ENCODE results near the gene ALDOA.
"Not testable (repeated sequence)": the region's sequence is repeated elsewhere in the genome, so short reads cannot be mapped to it uniquely, and the experiment has no call there.

The ALDOA gene

DNA sequence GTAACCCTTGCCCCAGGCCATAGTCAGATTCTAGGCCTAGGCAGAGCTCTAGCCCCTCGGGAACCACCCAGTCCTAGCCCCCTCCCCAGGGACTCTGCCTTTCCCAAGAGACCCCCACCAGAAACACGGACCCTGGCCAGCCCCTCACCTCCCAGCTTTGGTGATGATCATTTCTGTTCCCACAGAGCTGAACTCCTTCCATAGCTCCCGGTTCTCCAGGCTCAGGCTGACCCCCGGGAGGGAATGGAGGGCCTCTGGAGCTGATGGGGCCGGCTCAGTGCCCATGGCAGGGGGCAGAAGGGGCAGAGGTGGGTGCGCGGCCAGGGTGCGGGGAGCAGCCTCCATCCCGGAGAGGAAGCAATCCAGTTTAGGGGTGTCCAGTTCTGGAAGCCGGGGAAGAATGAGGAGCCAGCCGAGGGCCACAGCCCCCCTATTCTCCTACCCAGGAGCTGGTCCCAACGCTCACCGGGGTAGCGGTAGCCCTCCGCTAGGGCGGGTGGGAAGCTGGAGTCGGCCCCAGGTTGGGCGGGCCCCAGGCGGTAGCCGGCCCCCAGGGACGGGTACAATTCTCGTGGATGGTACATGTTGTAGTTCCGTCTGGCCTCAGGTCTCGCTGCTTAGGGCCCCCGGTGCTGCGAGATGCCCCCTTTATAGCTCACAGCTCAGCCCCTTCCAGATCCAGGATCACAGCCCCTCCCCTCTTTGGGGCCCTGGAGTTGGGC, 25.2 kb downstream of the ALDOA start:
- DNase-seq (ENCODE audit: low read depth, low spot score): no peak

DNA sequence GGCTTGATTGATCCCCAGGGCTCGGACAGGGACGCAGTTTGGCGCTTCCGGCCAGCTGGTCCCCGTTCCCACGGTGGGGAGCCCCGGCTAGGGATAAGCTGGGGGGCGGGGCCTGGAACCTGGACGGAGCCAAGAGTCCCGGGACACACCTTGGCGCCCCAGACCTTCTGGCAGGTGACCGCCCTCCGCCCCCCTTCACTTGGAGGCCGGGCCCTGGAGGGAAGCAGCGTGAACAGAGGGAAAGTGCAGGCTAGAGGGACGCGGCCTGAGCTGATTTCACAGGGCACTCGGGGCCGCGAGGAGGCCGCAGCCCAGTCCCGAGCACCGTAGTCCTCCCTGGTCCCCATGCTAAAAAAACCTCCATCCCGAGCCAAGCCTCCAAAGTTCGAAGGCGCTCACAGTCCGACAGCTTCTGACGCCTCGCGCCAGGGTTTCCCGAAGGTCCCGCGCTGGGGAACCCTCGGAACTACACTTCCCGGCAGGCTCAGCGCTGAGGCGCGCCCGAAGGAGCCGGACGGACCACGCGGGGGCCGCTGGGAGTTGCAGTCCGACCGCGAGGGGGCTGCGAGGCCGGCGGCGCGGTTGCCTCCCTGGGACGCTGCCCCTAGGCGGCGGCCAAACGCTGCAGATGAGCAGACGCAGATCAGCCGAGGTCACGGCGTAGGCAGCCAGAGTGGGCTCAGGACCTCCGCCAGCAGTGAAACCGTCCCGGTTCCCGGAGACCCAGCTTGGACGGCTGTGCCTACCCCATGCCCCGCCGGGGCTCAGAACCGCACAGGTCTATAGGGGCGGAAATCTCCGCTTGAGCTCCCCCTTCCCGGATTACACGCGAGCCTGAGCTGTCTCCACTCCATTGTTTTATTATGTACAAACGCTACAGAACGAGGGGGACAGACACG, 26.2 kb downstream of the ALDOA start, which contains the start of gene TBX6:
Gene TBX6 (minus strand): TSS at position 451 of the 899 bp plus-strand sequence. CDS start 731 bp downstream, outside the sequence.
- peak; percentile 89 for DNase-seq (ENCODE audit: low read depth, low spot score)

DNA sequence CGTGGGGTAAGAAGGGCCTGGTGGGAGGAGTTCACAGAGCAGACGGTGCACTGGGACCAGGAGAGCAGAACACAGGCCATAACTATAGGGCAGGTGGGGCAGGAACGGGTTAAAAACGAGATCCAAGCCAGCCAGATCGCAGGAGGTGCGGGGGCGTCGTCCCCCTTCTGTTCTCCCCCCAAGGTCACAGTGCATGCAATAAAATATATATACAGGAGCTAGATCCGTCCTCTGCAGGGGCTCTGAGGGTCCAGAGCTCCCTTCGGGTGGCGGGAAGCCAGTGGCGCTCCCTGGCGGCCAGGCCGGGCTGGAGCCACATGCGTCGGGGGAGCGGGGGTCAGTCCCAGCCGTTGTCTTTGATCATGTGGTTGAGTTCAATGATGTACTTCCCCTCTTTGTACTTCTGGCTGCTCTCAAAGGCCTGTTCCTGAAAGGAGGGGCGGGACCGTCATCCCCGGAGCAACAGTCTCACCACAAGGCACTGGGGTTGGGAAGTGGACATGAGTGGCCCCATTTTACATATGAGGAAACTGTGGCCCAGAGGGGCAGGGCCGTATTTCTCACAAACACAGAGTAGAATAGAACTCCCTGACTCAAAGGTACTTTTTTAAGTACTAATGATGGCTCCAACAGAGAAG, 26.9 kb downstream of the ALDOA start:
- DNase-seq (ENCODE audit: low read depth, low spot score): peak; percentile 26

DNA sequence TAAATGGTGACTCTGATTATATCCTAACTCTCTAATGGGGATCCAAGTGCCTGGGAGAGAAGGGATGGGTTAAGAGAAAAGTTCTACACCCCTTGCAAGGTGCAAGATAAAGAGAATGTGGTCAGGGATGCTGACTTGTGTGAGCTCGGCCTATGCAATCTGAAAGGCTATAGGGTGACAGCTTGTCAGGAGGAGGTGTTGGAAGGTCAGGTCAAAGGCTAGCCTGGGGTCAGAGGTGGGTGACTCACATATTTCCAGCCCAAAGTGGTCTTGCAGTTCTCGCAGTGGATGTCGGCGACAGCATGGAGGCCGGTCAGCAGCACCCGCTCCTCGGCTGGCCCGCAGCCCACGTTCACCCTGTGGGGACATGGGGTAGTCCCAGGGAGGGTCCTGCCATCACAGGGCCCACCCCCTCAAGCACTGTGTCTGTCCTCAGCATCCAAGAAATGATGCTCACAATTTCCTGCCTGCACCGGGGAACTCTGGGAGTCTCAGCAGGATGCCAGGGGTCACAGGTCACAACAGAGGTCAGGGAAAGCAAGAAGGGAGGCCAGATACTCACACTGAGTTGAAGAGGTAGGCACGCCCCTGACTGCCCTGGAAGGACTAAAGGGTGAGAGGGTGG, 29.1 kb downstream of the ALDOA start:
- DNase-seq (ENCODE audit: low read depth, low spot score): no peak

DNA sequence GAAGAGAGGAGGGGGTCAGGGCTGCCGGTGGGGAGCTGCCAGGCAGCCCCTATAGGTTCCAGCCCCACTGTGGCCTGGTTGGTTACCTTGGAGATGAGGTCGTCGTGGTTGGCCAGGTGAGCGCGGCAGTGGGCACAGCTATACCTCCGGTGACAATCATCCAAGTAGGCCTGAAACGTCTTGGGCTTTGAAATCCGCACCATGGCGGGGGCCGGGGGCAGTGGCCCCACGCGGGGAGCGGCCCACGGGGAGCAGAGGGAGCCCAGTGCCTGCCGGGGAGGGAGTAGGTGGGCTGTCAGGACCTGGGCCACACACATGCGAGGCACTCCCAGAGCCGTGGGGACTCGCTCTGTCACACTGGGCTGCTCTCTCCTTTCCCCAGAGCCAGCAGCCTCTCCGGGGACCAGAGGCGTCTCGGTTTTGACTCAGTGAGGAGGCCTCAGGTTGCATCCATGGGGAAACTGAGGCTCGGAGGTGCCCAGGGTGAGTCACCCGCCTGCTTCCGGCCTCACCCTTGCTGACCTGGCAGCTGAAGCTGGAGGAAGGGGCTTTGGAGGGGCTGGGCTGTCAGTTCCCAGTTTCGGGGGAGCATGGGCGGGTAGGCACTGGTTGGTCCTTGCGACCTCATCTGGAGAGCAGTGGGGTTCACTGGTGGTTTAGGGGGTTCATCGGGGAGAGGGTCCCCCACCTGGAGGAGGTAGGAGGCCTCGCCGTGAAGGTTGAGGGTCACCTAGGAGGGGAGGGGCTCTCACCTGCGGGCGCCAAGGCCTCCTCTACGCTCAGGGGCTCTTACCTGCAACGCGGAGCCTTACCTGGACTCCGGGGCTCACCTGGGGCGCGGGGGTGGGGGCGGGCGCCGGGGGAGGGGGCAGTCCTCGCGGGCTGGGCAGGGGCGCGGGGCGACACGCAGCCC, 29.9 kb downstream of the ALDOA start:
- DNase-seq (ENCODE audit: low read depth, low spot score): no peak

DNA sequence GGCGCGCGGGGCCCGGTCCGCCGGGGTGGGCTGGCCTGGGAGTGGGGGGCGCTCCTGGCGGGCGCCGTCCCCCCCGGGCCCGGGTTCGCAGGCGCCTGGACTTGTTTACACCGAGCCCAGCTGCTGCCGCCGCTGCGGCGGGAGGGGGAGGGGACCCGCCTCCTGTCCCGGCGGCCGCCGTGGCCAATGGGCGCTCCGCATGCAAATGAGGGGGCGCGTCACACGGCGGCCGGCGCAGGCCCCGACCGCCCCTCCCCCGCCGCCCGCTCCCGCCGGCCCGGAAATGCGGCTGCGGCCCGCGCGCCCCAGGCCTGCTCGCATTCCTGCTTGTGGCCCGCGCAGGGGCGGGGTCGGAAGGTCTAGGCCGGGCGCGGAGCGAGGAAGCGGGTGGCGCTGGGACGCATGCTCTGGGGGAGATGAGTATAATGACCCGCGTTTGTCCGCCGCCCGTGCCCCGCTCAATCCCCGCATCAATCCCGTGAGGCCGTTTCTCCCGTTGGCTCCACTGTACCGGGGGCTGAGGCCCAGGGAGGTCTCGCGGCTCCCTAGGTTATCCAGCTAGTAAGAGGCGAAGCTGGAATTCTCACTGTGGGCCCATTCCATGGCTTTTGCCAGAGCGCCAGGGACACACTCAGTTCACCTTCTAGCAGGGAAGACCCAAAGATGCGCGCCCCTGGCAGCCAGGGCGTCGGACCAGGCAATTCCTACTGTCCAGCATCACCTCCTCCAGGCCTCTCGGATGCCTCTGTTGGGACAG, 30.7 kb downstream of the ALDOA start, which contains the start of gene YPEL3:
Gene YPEL3 (minus strand): TSS at position 109 of the 757 bp plus-strand sequence. CDS start 731 bp downstream, outside the sequence.
- DNase-seq (ENCODE audit: low read depth, low spot score): peak; percentile 76

DNA sequence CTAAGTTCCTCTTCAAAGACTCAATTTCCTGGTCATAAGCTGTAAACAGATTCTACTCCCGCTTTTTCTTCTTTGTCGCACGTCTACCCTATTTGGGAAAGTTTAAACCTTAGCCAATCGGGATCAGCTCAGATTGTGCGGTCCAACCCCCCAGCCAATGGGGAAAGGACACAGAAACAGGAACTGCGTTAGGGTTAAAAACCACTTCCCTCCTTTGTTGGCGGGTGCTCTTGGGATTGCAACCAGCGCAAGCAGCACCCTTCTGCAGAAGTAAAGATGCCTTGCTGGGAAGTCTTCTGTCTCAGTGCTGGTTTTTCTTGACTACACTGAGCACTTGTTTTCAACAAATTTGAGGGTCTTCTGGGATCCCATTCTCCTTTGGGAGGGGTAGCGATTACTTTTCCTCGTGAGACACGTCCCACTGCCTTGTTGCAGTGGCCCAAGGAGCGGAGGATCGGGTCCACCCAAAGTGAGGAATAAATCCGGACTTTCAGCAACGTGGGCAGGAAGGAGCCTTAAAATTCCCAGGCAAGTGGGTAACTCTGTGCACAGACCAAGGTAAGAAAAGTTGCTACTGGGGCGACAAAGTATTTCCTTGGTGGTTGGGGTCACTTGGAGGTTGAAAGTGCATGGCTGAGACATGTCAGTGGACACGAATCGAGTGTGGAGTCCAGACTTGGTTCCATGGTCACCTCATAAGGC, 31.5 kb downstream of the ALDOA start:
- DNase-seq (ENCODE audit: low read depth, low spot score): no peak

DNA sequence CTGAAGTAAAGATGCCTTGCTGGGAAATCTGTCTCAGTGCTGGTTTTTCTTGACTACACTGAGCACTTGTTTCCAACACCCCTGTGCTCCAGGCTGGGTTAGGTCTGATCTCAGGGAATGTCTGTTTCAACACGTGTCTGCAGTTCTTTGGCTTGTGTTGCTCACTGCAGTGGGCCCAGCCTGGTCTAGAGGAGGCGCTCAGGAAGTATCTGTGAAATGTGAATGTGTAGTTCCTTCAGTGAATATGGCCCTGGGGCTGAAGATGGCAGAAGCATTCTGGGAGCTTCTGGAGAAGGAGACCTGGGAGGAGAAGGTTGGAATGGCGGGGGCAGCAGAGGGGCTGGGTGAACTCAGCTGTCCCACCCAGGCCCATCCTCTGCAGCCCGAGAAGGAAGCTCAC, 38.5 kb downstream of the ALDOA start:
- no peak for DNase-seq (ENCODE audit: low read depth, low spot score)

DNA sequence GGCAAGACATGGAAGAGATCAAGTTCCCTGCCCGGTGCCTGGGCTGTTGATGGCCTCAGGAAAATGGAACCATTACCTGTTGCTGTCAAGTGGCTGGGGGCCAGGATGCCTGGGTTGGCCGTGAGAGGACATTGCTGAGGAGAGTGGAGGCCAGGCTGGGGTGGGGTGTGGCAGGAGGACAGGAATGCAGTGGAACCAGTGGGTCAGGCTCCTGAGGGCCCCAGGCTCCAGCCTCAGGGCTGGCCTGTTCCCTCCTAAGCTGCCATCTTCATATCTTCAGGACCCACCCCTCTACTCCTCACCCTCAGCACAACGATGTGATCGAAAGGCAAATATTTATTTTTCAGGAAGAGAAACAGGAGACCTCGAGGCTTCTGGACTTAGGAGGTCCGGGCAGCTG, 38.9 kb downstream of the ALDOA start:
- no peak for DNase-seq (ENCODE audit: low read depth, low spot score)

DNA sequence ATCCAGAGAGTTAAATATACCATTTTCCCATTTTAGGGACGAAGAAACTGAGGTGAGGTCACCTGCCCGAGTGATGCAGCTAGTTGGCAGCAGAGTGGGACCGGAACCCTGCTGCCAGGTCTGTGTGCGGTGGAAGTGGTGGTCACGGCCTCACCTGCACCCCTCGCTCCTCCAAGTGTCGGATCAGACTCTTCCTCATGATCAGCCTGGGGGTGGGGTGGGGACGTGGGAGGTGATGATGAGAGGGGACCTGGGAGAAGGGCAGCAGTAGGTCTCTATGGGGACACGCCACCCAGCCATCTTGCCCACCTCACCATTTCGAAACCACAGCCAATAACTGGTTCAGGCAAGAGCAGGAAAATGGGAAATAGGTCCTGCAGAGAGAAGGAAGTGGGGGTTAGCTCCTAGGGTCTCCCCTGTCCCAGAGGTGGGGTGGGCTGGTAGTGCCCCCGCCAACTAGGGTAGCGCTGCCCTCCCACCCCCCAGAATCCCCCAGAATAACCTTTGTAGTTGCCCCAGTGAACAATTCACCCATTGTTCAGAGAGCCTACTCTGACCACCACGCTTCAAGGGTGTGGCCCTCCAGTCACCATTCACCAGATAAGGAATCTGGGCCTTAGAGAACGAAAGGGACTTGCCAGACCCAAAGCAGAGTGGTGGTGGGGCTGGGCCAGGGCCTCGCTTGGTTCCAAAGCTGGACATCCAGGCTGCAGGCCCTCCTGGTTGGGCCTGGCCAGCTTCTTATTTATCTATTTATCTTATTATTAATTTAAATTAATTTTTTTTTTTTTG, 42.7 kb downstream of the ALDOA start:
- no peak for DNase-seq (ENCODE audit: low read depth, low spot score)

DNA sequence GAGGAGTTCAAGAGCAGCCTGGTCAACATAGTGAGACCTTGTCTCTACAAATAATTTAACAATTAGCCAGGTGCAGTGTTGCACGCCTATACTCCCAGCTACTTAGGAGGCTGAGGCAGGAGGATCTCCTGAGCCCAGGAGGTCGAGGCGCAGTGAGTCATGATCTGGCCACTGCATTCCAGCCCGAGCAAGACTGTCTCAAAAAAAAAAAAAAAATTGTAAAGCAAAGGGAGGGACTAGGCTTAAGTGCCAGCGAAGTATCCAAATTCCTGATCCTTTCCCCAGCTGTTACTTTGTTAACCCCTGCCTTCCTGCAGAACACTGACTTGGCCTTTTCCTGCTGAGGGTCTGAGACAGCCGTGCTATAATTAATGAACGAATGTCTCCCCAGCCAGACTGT, 45.1 kb downstream of the ALDOA start:
- no peak for DNase-seq (ENCODE audit: low read depth, low spot score)

DNA sequence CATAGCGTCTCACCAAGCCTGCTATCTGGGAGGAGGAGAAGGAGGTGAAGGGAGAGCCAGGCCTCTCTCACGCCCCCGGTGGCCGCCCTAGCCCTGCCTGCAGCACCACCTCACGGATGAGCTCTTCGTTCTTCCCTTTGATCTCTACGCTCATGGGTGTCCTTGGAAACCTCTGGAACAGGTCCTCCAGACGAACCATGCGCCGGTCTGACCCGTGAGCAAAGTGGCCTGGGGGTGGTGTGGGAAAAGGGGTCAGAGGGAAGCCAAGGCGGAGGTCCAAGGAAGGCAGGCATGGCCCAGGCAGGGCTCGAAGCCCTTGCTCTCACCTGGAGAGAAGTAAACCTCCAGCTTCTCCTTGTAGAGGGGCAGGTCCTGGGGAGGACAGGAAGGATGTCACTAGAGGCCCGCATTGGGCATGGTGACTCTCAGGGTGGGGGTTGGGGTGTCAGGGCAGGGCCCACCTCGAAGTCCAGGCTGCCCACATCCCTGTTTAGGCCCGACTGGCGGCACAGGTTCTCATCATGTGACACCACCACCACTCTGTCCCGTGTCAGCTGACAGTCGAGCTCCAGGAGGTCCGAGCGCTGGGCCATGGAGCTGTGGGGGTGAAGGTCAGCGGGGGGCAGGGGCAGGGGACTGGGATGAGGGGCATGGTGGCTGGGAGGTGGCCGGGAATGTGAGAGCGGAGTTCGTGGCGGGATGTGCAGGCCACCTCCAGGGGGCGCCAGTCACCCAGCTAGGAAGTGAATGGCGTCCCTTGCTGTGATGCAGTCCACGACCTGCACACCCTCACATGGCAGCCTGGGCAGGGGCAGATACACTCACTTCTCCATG, 46.9 kb downstream of the ALDOA start:
- no peak for DNase-seq (ENCODE audit: low read depth, low spot score)

DNA sequence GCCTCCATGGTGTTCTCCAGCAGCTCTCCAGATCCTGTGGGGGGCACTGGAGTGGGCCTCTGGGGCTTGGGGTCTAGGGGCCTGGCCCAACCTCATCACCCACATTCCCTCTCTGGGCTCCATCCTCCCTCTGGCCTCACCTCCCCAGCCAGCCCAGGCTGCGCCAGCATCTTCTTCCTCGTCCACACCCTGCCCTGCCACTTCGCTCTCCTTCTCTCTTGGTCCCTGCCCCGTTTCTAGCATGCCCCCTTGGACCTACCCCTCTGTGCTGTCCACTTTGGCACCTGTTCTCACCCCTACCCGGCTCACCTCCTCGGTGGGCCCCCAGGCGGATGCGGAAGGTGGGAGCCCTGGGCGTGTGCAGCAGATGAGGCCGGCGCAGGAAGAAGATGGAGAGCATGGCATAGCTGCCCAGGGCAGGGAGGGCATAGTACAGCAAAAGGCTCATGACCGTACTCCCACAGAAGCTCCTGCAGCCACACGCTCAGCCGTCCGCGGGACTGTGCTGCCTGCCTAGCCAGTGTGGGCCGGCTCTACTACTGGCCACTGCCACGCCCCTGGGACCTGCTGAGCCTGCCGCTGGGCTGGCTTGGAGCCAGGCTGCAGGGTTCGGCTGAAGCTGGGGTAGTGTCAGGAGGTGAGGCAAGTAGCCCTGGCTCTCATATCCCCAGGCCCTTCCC, 47.6 kb downstream of the ALDOA start, which contains the start of gene GDPD3:
Gene GDPD3 (minus strand): TSS at position 507 of the 680 bp plus-strand sequence. CDS start 59 bp downstream, at position 448.
- no peak for DNase-seq (ENCODE audit: low read depth, low spot score)

DNA sequence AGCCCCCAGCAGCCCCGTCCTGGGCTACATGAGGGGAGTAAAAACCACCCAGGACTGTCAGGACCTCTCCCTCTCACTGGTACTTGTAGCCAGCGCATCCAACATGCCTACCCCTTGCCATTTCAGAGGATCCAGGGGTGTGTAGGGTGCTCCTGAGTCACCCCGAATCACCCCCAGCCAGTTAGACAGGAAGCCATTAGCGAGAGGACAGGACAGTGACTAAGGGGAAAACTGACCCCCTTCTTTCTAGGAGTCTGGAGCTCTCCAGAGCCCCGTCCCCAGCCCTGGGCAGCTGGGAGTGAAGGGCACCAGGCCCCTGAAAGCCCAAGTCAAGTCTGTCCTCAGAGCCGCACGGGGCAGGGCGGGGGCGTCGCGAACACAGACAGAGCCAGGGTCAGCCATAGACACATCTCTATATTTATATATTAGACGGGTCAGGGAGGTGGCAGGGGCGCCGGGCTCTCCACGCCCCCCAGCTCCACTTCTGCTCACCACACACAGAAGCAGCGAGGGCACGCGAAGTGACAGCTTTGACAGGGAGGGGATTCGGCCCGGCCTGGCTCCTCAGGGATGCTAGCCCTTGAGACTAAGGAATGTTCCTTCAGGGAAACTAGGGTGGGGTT, 48.3 kb downstream of the ALDOA start:
- no peak for DNase-seq (ENCODE audit: low read depth, low spot score)

DNA sequence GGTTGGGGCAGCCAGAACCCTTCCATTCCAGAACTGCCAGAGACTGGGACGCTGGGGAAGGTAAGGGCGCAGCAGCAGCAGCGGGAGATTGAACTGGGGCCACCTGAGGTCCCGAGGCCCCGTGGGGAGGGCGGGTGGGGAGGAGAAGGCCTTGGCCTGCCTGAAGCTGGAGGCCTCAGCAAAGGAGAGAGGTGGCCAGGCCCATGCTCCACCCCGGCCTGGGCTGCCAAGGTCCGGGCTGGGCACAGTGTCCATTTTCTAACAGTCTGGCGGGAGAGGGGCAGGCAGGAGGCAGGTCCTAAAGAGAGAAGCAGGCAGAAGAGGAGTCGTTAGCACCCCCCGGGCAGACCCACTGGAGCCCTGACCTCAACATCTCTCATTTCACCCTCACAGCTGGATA, 48.9 kb downstream of the ALDOA start:
- DNase-seq (ENCODE audit: low read depth, low spot score): no peak

DNA sequence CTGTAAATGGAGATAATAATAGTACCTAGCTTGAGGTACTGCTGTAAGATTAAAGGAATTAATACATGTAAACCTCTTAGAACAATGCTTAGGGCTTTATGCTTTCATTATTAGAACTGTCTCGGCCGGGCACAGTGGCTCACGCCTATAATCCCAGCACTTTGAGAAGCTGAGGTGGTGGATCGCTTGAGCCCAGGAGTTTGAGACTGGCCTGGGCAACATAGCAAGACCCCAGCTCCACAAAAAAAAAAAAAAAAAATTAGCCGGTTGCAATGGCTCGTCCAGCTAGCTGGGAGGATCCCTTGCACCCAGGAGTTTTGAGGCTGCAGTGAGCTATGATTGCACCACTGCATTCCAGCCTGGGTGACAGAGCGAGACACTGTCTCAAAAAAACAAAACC, 49.3 kb downstream of the ALDOA start:
- DNase-seq (ENCODE audit: low read depth, low spot score): not testable (repeated sequence)

All from activated CD4-positive, CD25-positive, alpha-beta regulatory T cell treated with anti-CD3 and anti-CD28 coated beads, Interleukin-2, amount 50 U/mL, for 16 hours (primary cell).